ENCODE results near the gene STON2. TPM values are rescaled to one million over a fixed set of nuclear protein-coding genes. Genes with fewer than 3 reads are reported as not detected.

The STON2 gene
- total RNA-seq, 1 donor from 2014 or later = 60.4 TPM

DNA sequence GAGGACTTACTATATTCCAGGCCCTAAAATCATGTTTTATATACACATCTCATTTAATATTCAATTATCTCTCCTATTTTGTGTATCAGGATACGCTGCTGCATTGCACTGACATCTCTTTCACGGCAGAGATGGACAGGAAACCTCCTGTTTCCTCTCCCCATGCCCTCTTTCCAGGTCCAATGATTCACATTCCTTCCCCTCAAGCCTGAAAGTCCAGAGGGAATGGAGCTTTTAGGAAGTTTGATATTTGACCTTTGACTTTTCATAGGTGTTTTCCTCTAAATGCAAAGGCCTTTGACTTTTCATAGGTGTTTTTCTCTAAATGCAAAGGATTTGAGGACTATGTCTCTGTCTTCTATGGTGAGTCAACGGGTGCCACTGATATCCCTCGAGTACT is 89.5 kb downstream of the STON2 start:
- no peaks in the 10 kb centered on the region for H3K27me3 Mint-ChIP-seq (ENCODE audit: low read depth)
- peaks cover 47% of the 10 kb centered on the region for H3K4me1 Mint-ChIP-seq
- no peak overlapping the region for H3K27ac Mint-ChIP-seq
- H3K36me3 Mint-ChIP-seq = no peaks in the 10 kb centered on the region
- H3K4me3 Mint-ChIP-seq = no peak overlapping the region
- TF ChIP-seq, protein P1, sequence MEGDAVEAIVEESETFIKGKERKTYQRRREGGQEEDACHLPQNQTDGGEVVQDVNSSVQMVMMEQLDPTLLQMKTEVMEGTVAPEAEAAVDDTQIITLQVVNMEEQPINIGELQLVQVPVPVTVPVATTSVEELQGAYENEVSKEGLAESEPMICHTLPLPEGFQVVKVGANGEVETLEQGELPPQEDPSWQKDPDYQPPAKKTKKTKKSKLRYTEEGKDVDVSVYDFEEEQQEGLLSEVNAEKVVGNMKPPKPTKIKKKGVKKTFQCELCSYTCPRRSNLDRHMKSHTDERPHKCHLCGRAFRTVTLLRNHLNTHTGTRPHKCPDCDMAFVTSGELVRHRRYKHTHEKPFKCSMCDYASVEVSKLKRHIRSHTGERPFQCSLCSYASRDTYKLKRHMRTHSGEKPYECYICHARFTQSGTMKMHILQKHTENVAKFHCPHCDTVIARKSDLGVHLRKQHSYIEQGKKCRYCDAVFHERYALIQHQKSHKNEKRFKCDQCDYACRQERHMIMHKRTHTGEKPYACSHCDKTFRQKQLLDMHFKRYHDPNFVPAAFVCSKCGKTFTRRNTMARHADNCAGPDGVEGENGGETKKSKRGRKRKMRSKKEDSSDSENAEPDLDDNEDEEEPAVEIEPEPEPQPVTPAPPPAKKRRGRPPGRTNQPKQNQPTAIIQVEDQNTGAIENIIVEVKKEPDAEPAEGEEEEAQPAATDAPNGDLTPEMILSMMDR (IDR thresholded peaks at IDR 0.05; ENCODE audit: unreplicated experiment) = no peak
- H3K9me3 Mint-ChIP-seq = no peaks in the 10 kb centered on the region
- no peak for DNase-seq (ENCODE audit: low spot score in 2 of 2, unreplicated experiment in 2 of 2)

DNA sequence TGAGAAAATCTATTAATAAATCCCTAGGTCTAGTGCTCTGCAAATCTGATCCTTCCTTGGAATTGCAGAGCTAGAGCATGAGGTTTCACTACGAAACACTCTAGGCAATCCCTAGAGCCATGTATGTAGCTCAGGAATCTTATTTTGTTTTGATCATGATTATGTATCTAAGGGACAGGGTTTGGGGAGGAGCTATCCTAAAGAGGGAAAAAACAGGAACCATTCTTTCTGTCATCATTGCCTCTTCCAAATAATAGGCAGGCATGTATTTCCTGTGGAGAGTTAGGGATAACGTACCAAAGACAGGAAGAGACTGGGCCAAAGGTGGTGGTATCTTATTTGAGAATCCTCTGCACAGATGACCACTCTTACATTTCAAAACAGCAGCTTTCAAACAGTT is 90.6 kb downstream of the STON2 start:
- Mint-ChIP-seq H3K27me3 (ENCODE audit: low read depth) (no peaks in the 10 kb centered on the region), H3K9me3 (no peaks in the 10 kb centered on the region), H3K4me1 (peaks cover 36% of the 10 kb centered on the region), H3K36me3 (no peaks in the 10 kb centered on the region), H3K27ac (no peak overlapping the region), H3K4me3 (no peak overlapping the region)
- TF ChIP-seq, protein P1 (IDR thresholded peaks at IDR 0.05; ENCODE audit: unreplicated experiment) = no peak
- no peak for DNase-seq (ENCODE audit: low spot score in 2 of 2, unreplicated experiment in 2 of 2)

DNA sequence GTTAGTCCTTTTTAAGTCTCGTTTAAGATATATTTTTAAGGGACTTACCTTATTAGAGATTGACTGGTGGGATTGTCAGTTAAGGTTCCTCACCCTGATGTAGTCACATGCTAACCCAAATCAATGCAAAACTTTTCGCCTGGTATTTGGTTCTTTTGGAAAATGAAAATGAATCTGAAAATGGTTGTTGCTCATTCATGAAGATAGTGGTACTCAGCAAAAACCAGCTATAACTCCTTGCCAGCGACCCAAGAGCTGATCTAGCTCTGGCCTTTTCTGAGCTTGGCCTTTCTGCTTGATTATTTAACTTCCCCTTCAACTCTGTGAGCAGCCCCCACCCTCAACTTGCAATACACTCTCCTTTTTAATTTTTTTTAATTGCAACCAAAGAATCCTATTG is 94.4 kb downstream of the STON2 start:
- Mint-ChIP-seq H3K36me3 (peaks cover 3% of the 10 kb centered on the region), H3K4me1 (peaks cover 11% of the 10 kb centered on the region), H3K4me3 (no peak overlapping the region), H3K9me3 (no peaks in the 10 kb centered on the region), H3K27me3 (ENCODE audit: low read depth) (no peaks in the 10 kb centered on the region), H3K27ac (no peak overlapping the region)
- TF ChIP-seq, protein P1 (IDR thresholded peaks at IDR 0.05; ENCODE audit: unreplicated experiment) = no peak
- DNase-seq (ENCODE audit: low spot score in 2 of 2, unreplicated experiment in 2 of 2) = no peak

DNA sequence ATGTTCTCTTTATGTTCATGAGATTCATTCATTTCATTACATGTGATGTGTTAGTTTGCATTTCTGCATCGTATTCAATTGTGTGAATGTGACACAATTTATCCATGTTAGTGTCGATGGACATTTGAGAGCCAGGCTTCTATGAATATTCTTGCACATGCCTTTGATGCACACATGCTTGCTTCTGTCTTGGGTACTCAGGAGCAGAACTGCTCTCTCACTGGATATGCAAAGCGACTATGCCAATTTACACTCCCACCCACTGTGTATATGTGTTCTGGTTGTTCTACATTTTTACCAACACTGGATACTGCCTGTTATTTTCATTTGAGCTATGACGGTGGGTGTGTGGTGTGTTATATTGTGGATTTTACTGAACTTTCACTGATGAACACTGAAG is 95.1 kb downstream of the STON2 start:
- H3K9me3 Mint-ChIP-seq = no peaks in the 10 kb centered on the region
- no peak overlapping the region for H3K27ac Mint-ChIP-seq
- H3K4me1 Mint-ChIP-seq = peaks cover 11% of the 10 kb centered on the region
- H3K4me3 Mint-ChIP-seq = no peak overlapping the region
- H3K36me3 Mint-ChIP-seq = peaks cover 3% of the 10 kb centered on the region
- no peak for DNase-seq (ENCODE audit: low spot score in 2 of 2, unreplicated experiment in 2 of 2)
- TF ChIP-seq, protein P1 (IDR thresholded peaks at IDR 0.05; ENCODE audit: unreplicated experiment) = no peak
- H3K27me3 Mint-ChIP-seq (ENCODE audit: low read depth) = no peaks in the 10 kb centered on the region

- Mint-ChIP-seq H3K9me3 (no peaks in the 10 kb centered on the region), H3K27ac (no peak overlapping the region), H3K4me1 (peaks cover 11% of the 10 kb centered on the region), H3K4me3 (no peak overlapping the region), H3K27me3 (ENCODE audit: low read depth) (no peaks in the 10 kb centered on the region), H3K36me3 (peaks cover 3% of the 10 kb centered on the region)
- no peak for DNase-seq (ENCODE audit: low spot score in 2 of 2, unreplicated experiment in 2 of 2)
- TF ChIP-seq, protein P1 (IDR thresholded peaks at IDR 0.05; ENCODE audit: unreplicated experiment) = no peak
These were observed 96.7 kb downstream of the STON2 start for GRCh38 chr14:81303258-81303935.
